IPS DF 6.9 (cell line): Measurements from ENCODE around the gene KLHL29.

ENCODE experiments used
- DNase-seq: peaks from one replicate; pipeline ENCODE4 v3.0.0-alpha.2; 2013; ENCODE audit warnings: low read depth, low spot score
- H3K27ac ChIP-seq: one replicate; pipeline ENCODE4 v1.5.1; 2013; ENCODE audit warnings: low read length, control low read depth
- H3K27me3 ChIP-seq: 2 replicates; pipeline ENCODE4 v1.6.1; 2013; ENCODE audit warnings: mild to moderate bottlenecking, low read length; ENCODE audit not compliant: control insufficient read depth, insufficient read depth
- H3K36me3 ChIP-seq: 2 replicates; pipeline ENCODE4 v1.6.1; 2013; ENCODE audit warnings: low read length; ENCODE audit not compliant: control insufficient read depth, insufficient read depth
- H3K4me1 ChIP-seq: 2 replicates; pipeline ENCODE4 v1.6.1; 2013; ENCODE audit warnings: low read length; ENCODE audit not compliant: control insufficient read depth, insufficient read depth
- H3K4me3 ChIP-seq: 2 replicates; pipeline ENCODE4 v1.5.1; 2013; ENCODE audit warnings: mild to moderate bottlenecking, low read length
- H3K9me3 ChIP-seq: 2 replicates; pipeline ENCODE4 v1.6.1; 2013; ENCODE audit warnings: low read length, inconsistent platforms; ENCODE audit not compliant: control insufficient read depth, insufficient read depth
- WGBS: extraction: QIAGEN DNeasy Blood & Tissue Kit; methylation state at CpG from one replicate; pipeline ENCODE4 v1.1.7; 2013; ENCODE audit warnings: mixed read lengths, missing lambda C conversion rate; ENCODE audit not compliant: insufficient read length, insufficient coverage; 5-methylcytosine and 5-hydroxymethylcytosine counted together

The KLHL29 gene

DNA sequence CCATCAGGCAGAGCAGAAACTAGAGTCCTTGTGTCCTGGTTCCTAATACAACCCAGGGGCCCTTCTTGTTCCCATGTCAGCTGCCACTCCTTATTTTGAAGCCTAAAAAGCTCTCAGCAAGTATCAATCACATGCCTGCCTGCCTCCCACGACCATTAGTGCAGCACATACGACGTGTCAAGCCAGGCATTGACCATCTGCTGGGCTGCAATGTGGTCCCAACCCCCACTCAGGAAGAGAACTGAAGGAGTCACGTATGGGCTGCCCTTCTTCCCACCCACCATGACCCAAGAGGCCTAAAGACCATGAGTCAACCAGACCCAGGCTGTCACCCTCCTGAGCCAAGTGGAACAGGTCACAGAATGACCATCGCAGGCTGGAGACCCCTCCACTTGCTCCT, 98.8 kb downstream of the KLHL29 start:
- Histone ChIP-seq H3K4me1 (peaks cover 5% of the 10 kb centered on the region), H3K9me3 (no peaks in the 10 kb centered on the region), H3K36me3 (no peaks in the 10 kb centered on the region), H3K4me3 (no peak overlapping the region), H3K27me3 (no peaks in the 10 kb centered on the region), H3K27ac (no peak overlapping the region)
- WGBS, result no CpG with 5 or more reads among the region's 5 CpGs
- DNase-seq, result no peak

GRCh38 chr2:23484275-23484674, 99.3 kb downstream of the KLHL29 start:
- H3K4me3 ChIP-seq, result no peak overlapping the region
- H3K9me3 ChIP-seq, result no peaks in the 10 kb centered on the region
- no peak overlapping the region for H3K27ac ChIP-seq
- no peaks in the 10 kb centered on the region for H3K27me3 ChIP-seq
- DNase-seq, result no peak
- 0 out of 2 replicates have a peak, but pooled peaks cover 3% of the 10 kb centered on the region for H3K4me1 ChIP-seq
- WGBS, result no CpG with 5 or more reads among the region's 8 CpGs
- no peaks in the 10 kb centered on the region for H3K36me3 ChIP-seq

GRCh38 chr2:23484767-23485166, 99.8 kb downstream of the KLHL29 start:
- WGBS, result no CpG with 5 or more reads among the region's 5 CpGs
- no peak overlapping the region for H3K27ac ChIP-seq

GRCh38 chr2:23485261-23485660, 100.3 kb downstream of the KLHL29 start:
- no peaks in the 10 kb centered on the region for H3K27me3 ChIP-seq
- no peaks in the 10 kb centered on the region for H3K9me3 ChIP-seq
- H3K4me1 ChIP-seq, result peaks cover 6% of the 10 kb centered on the region; the same call in 1 of the 2 replicates
- WGBS, result no CpG with 5 or more reads among the region's 2 CpGs
- H3K36me3 ChIP-seq, result no peaks in the 10 kb centered on the region
- H3K27ac ChIP-seq, result no peak overlapping the region
- no peak overlapping the region for H3K4me3 ChIP-seq
- no peak for DNase-seq

More at GRCh38 chr2:23484767-23485166, 99.8 kb downstream of the KLHL29 start:
- peaks cover 6% of the 10 kb centered on the region; the same call in 1 of the 2 replicates for H3K4me1 ChIP-seq
- no peak overlapping the region for H3K4me3 ChIP-seq
- DNase-seq, result no peak
- H3K27me3 ChIP-seq, result no peaks in the 10 kb centered on the region
- H3K9me3 ChIP-seq, result no peaks in the 10 kb centered on the region
- no peaks in the 10 kb centered on the region for H3K36me3 ChIP-seq

DNA sequence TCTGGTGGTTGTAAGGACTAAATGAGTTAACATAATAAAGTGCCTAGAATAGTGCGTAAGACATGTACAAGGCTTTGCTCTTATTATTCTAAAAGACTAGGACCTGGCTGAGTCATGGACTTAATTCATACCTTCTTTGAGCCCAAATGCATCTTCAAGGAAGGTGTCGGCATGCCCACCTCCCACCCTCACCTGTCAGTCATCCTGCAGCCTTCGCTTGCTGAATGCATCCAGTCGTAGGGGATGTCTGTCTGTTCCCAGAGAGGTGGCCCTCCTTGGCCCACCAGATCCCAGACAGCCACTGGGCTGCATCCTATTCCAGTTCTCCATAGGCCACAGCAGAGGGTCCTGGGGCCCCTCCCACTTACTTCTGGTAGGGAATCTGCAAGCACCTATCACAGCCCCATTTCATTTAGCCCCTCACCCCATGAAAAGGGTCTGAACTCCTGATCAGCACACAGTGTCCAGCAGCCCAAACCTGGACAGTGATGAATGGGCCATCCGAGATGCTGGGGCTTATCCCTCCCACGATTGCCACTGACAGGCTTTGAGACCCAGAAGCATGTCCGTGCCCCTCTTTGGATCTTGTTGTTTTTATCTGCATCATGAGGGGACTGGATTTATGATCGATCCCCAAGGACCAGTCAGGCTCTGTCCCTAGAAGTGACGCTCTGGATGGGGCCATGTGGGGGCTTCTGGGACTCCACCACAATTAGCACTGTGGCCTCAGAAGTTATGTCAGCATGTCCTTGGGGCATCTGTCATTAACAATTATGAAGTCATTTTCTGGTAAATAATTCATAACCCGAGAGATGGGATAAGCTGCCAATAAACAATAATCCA, 101.1 kb downstream of the KLHL29 start:
- Histone ChIP-seq H3K4me1 (peaks cover 4% of the 10 kb centered on the region; the same call in 1 of the 2 replicates), H3K27me3 (no peaks in the 10 kb centered on the region), H3K36me3 (no peaks in the 10 kb centered on the region), H3K9me3 (no peaks in the 10 kb centered on the region), H3K27ac (no peak overlapping the region), H3K4me3 (no peak overlapping the region)
- DNase-seq, result no peak
- WGBS, result no CpG with 5 or more reads among the region's 10 CpGs

DNA sequence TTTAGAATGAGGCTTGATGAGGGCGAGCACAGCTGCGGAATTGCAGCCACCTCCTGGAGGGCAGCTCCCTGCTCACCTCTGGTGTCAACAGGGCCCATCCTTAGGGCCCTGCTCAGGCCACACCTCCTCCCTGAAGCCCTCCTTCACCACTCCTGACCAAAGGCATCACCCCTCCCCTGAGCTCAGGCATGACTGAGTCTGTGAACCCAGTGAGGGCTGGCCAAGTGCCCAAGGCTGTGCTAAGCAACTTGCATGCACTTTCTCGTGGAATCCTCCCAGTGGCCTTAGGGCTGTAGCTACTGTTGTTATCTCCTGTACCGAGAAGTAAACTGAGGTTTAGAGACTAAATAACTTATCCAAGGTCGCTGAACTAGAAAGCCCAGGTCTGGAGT, 101.7 kb downstream of the KLHL29 start:
- Histone ChIP-seq H3K36me3 (no peaks in the 10 kb centered on the region), H3K9me3 (no peaks in the 10 kb centered on the region), H3K27me3 (no peaks in the 10 kb centered on the region), H3K27ac (no peak overlapping the region), H3K4me3 (no peak overlapping the region), H3K4me1 (peaks cover 3% of the 10 kb centered on the region; the same call in 1 of the 2 replicates)
- WGBS, result no CpG with 5 or more reads among the region's 5 CpGs
- no peak for DNase-seq

- no CpG with 5 or more reads among the region's 14 CpGs for WGBS
- Histone ChIP-seq H3K27me3 (no peaks in the 10 kb centered on the region), H3K9me3 (no peaks in the 10 kb centered on the region), H3K27ac (no peak overlapping the region), H3K4me1 (peaks cover 3% of the 10 kb centered on the region; the same call in 1 of the 2 replicates), H3K4me3 (no peak overlapping the region), H3K36me3 (no peaks in the 10 kb centered on the region)
- DNase-seq, result no peak
Measured at GRCh38 chr2:23487735-23488492, 102.9 kb downstream of the KLHL29 start.

- no peaks in the 10 kb centered on the region for H3K36me3 ChIP-seq
- no peak overlapping the region for H3K4me3 ChIP-seq
- DNase-seq, result no peak
- H3K27me3 ChIP-seq, result no peaks in the 10 kb centered on the region
- H3K9me3 ChIP-seq, result no peaks in the 10 kb centered on the region
- no CpG with 5 or more reads among the region's 4 CpGs for WGBS
- H3K4me1 ChIP-seq, result peaks cover 3% of the 10 kb centered on the region; the same call in 1 of the 2 replicates
- H3K27ac ChIP-seq, result no peak overlapping the region
Measured at GRCh38 chr2:23488584-23488983, 103.6 kb downstream of the KLHL29 start.

- Histone ChIP-seq H3K36me3 (no peaks in the 10 kb centered on the region), H3K9me3 (no peaks in the 10 kb centered on the region), H3K4me1 (peaks cover 3% of the 10 kb centered on the region; the same call in 1 of the 2 replicates), H3K27me3 (no peaks in the 10 kb centered on the region), H3K4me3 (no peak overlapping the region), H3K27ac (no peak overlapping the region)
- no CpG with 5 or more reads among the region's 19 CpGs for WGBS
- DNase-seq, result no peak
Measured at GRCh38 chr2:23489471-23490322, 104.7 kb downstream of the KLHL29 start.
